Gastrocnemius medialis (tissue), 4 donors: ENCODE measurements around the gene CNNM2.

Experiments
- CTCF ChIP-seq, 5 experiments: fragments of 450-650 bp in 3 of 5; fragments of 200-600 bp in 2 of 5; sonication (generic) in 2 of 5; IDR thresholded peaks in 4 of 5; conservative IDR thresholded peaks in 1 of 5; 1 replicate in 4 of 5; 2 replicates in 1 of 5; pipeline ENCODE4 v1.5.1; 2016 to 2019; ENCODE audit warnings: antibody characterized with exemption in 5 of 5, mild to moderate bottlenecking in 3 of 5, moderate library complexity in 3 of 5
- POLR2A ChIP-seq, 2 donors: fragments of 450-650 bp; IDR thresholded peaks; one replicate each; pipeline ENCODE4 v1.6.1; 2017; ENCODE audit warnings: antibody characterized with exemption in 2 of 2, mild to moderate bottlenecking in 2 of 2, moderate library complexity in 2 of 2

GRCh38 chr10:102965311-102965851 is 47.3 kb downstream of the CNNM2 start:
- no peak for TF ChIP-seq CTCF (IDR thresholded peaks at IDR 0.05 in 4 of 5, conservative IDR thresholded peaks at IDR 0.05 in 1 of 5)
- no peak for TF ChIP-seq POLR2A (IDR thresholded peaks at IDR 0.05)
